Measurements from ENCODE around the gene ZFC3H1. TPM values are rescaled to one million over a fixed set of nuclear protein-coding genes. Genes with fewer than 3 reads are reported as not detected.
A peak's percentile ranks its signal among the peaks of the same experiment; 100 is the strongest.

Gene ZFC3H1
- total and polyA plus RNA-seq, 2 donors (not counting 3 experiments of a cell fraction or from before 2014, with no cell fraction given): 23.6 to 60.4 TPM

- H3K9me3 ChIP-seq (replicated peaks; ENCODE audit: control insufficient read depth, insufficient read depth, low read length): no peaks in the 10 kb centered on the region
- H3K27me3 ChIP-seq (ENCODE audit: control insufficient read depth in 2 of 2, insufficient read depth in 2 of 2, low read length in 2 of 2): no peaks in the 10 kb centered on the region
- no TSS peak for BruUV-seq (replicated peaks)
- no peaks in the 10 kb centered on the region for H3K9me1 ChIP-seq (replicated peaks; ENCODE audit: control insufficient read depth, extremely low read depth, insufficient read depth, low read length)
- no peak overlapping the region for H3K4me2 ChIP-seq (ENCODE audit: insufficient read depth, low read length)
- H2AFZ ChIP-seq (ENCODE audit: low read depth, low read length): no peak overlapping the region
- POLR2A ChIA-PET: no interaction called here
- dilution Hi-C loops (cut with MboI; ENCODE audit: extremely low pct_ligation_motif_present, low sequenced_read_pairs): no loop called here
- peaks cover 17% of the 10 kb centered on the region for H3K79me2 ChIP-seq (ENCODE audit: control insufficient read depth, insufficient read depth, low read length)
- no peaks in the 10 kb centered on the region for H4K20me1 ChIP-seq (replicated peaks; ENCODE audit: control insufficient read depth, extremely low read depth, insufficient read depth, low read length)
- H3K4me1 ChIP-seq (ENCODE audit: control insufficient read depth, extremely low read depth, insufficient read depth, low read length): no peaks in the 10 kb centered on the region
- H3K27ac ChIP-seq (ENCODE audit: insufficient read depth, low read depth, low read length): no peak overlapping the region
- no peak overlapping the region for H3K4me3 ChIP-seq (replicated peaks in 1 of 3; ENCODE audit: insufficient read depth in 1 of 3, low read depth in 1 of 3, low read length in 3 of 3)
- TF ChIP-seq EZH2 (IDR thresholded peaks at IDR 0.05; ENCODE audit: borderline replicate concordance, low read depth, low read length, severe bottlenecking) (no peak), JUN (IDR thresholded peaks at IDR 0.05; ENCODE audit: borderline replicate concordance, insufficient read depth, insufficient read length, low read depth) (no peak), GATA2 (IDR thresholded peaks at IDR 0.05; ENCODE audit: insufficient read depth, insufficient read length, low read depth, low read length) (no peak)
- no peak overlapping the region for H3K9ac ChIP-seq (replicated peaks; ENCODE audit: extremely low read depth, insufficient read depth, low read length)
- FAIRE-seq (no peak), DNase-seq (ENCODE audit: low read depth, low spot score) (no peak)
- intact Hi-C loops (cut with micrococcal nuclease): no loop called here
- CTCF ChIA-PET: interaction anchor here (1.4 to 5.2 kb wide), 4 partner anchors 10 to 108 kb away, joined by 3 to 77 read pairs (median 36); partner anchors contain the start of gene THAP2
- peaks cover 14 to 44% of the 10 kb centered on the region in 2 experiments for H3K36me3 ChIP-seq (ENCODE audit: control insufficient read depth in 2 of 2, extremely low read depth in 1 of 2, insufficient read depth in 2 of 2, low read length in 2 of 2)
Measured at GRCh38 chr12:71640316-71640715, 23.3 kb downstream of the ZFC3H1 start.

DNA sequence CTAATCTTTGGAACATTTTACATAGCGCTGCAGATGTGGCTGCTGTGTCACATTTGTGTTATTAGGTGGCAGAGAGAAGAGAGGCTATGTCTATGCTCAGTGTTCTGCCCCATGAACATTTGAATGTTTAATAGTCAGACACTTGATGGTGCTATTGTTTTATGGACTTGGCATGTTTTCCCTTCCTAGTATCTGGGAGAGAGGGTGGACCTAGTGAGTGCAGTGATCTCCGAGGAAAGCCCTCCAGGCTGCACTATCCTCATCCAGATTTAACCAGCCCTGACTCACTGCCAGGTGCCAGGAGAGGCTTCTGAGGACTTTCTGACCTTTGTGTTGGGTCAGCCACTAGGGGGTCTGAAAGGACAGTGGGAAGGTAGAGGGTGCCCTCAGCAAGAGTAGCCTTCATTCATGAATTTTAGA is 24.3 kb downstream of the ZFC3H1 start:
- Histone ChIP-seq H3K9me3 (replicated peaks; ENCODE audit: control insufficient read depth, insufficient read depth, low read length) (no peaks in the 10 kb centered on the region), H3K4me1 (ENCODE audit: control insufficient read depth, extremely low read depth, insufficient read depth, low read length) (no peaks in the 10 kb centered on the region), H3K9me1 (replicated peaks; ENCODE audit: control insufficient read depth, extremely low read depth, insufficient read depth, low read length) (no peaks in the 10 kb centered on the region), H3K4me2 (ENCODE audit: insufficient read depth, low read length) (no peak overlapping the region), H3K4me3 (replicated peaks in 1 of 3; ENCODE audit: insufficient read depth in 1 of 3, low read depth in 1 of 3, low read length in 3 of 3) (no peak overlapping the region), H3K79me2 (ENCODE audit: control insufficient read depth, insufficient read depth, low read length) (peaks cover 15% of the 10 kb centered on the region), H3K9ac (replicated peaks; ENCODE audit: extremely low read depth, insufficient read depth, low read length) (no peak overlapping the region), H3K36me3 (ENCODE audit: control insufficient read depth in 2 of 2, extremely low read depth in 1 of 2, insufficient read depth in 2 of 2, low read length in 2 of 2) (peaks cover 14 to 41% of the 10 kb centered on the region in 2 experiments), H3K27me3 (ENCODE audit: control insufficient read depth in 2 of 2, insufficient read depth in 2 of 2, low read length in 2 of 2) (no peaks in the 10 kb centered on the region), H2AFZ (ENCODE audit: low read depth, low read length) (no peak overlapping the region), H4K20me1 (replicated peaks; ENCODE audit: control insufficient read depth, extremely low read depth, insufficient read depth, low read length) (no peaks in the 10 kb centered on the region), H3K27ac (ENCODE audit: insufficient read depth, low read depth, low read length) (no peak overlapping the region)
- BruUV-seq (replicated peaks): no TSS peak
- intact Hi-C loops (cut with micrococcal nuclease): loop anchor here (2.0 to 10.0 kb wide), 2 partner anchors 23 to 905 kb away; partner anchors contain the start of gene ZFC3H1
- no peak for DNase-seq (ENCODE audit: low read depth, low spot score)
- FAIRE-seq: no peak
- dilution Hi-C loops (cut with MboI; ENCODE audit: extremely low pct_ligation_motif_present, low sequenced_read_pairs): no loop called here
- ChIA-PET CTCF (interaction anchor here (1.4 to 5.2 kb wide), 4 partner anchors 9 to 108 kb away, joined by 3 to 77 read pairs (median 36); no protein-coding TSS in a partner anchor), POLR2A (no interaction called here)
- TF ChIP-seq GATA2 (IDR thresholded peaks at IDR 0.05; ENCODE audit: insufficient read depth, insufficient read length, low read depth, low read length): no peak
- no peak for TF ChIP-seq MYC (IDR thresholded peaks at IDR 0.05; ENCODE audit: low read depth, low read length)
- TF ChIP-seq, protein P1, sequence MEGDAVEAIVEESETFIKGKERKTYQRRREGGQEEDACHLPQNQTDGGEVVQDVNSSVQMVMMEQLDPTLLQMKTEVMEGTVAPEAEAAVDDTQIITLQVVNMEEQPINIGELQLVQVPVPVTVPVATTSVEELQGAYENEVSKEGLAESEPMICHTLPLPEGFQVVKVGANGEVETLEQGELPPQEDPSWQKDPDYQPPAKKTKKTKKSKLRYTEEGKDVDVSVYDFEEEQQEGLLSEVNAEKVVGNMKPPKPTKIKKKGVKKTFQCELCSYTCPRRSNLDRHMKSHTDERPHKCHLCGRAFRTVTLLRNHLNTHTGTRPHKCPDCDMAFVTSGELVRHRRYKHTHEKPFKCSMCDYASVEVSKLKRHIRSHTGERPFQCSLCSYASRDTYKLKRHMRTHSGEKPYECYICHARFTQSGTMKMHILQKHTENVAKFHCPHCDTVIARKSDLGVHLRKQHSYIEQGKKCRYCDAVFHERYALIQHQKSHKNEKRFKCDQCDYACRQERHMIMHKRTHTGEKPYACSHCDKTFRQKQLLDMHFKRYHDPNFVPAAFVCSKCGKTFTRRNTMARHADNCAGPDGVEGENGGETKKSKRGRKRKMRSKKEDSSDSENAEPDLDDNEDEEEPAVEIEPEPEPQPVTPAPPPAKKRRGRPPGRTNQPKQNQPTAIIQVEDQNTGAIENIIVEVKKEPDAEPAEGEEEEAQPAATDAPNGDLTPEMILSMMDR (IDR thresholded peaks at IDR 0.05; ENCODE audit: extremely low read depth in 1 of 2, insufficient read depth in 1 of 2, low read depth in 1 of 2, low read length in 2 of 2): peak in 1 of 2 donors; percentile 6
